Measurements from ENCODE around the gene SLC4A1AP.
A peak's percentile ranks its signal among the peaks of the same experiment; 100 is the strongest.
"Not testable (repeated sequence)": the region's sequence is repeated elsewhere in the genome, so short reads cannot be mapped to it uniquely, and the experiment has no call there.

Gene SLC4A1AP

GRCh38 chr2:27663285-27664153 lies at the start of gene SLC4A1AP, which contains the start of gene SUPT7L:
TSS of gene SLC4A1AP (plus strand) at chr2:27663889. CDS start at chr2:27663915, 26 bp downstream.
TSS of gene SUPT7L (minus strand) at chr2:27663614. CDS start at chr2:27662192, 1,422 bp downstream.
- Mint-ChIP-seq H3K27me3 (no peaks in the 10 kb centered on the region), H3K36me3 (ENCODE audit: low read depth) (peaks cover 46% of the 10 kb centered on the region), H3K4me1 (ENCODE audit: low read depth) (peaks cover 54% of the 10 kb centered on the region), H3K9me3 (no peaks in the 10 kb centered on the region), H3K27ac (peak within 1 kb of the TSS; percentile 99), H3K4me3 (peak within 1 kb of the TSS; percentile 99)

GRCh38 chr2:27613985-27614384 lies 49.7 kb upstream of the SLC4A1AP start:
- Mint-ChIP-seq H3K9me3 (no peaks in the 10 kb centered on the region), H3K4me3 (no peak overlapping the region), H3K27me3 (no peaks in the 10 kb centered on the region), H3K27ac (no peak overlapping the region), H3K36me3 (ENCODE audit: low read depth) (peaks cover 60% of the 10 kb centered on the region), H3K4me1 (ENCODE audit: low read depth) (no peaks in the 10 kb centered on the region)

GRCh38 chr2:27615316-27615715 lies 48.4 kb upstream of the SLC4A1AP start:
- H3K36me3 Mint-ChIP-seq (ENCODE audit: low read depth), result peaks cover 67% of the 10 kb centered on the region
- H3K4me3 Mint-ChIP-seq, result no peak overlapping the region
- no peak overlapping the region for H3K27ac Mint-ChIP-seq
- no peaks in the 10 kb centered on the region for H3K9me3 Mint-ChIP-seq
- no peaks in the 10 kb centered on the region for H3K27me3 Mint-ChIP-seq
- no peaks in the 10 kb centered on the region for H3K4me1 Mint-ChIP-seq (ENCODE audit: low read depth)

GRCh38 chr2:27621524-27621923 lies 42.2 kb upstream of the SLC4A1AP start:
- Mint-ChIP-seq H3K4me3 (no peak overlapping the region), H3K4me1 (ENCODE audit: low read depth) (no peaks in the 10 kb centered on the region), H3K36me3 (ENCODE audit: low read depth) (peaks cover 66% of the 10 kb centered on the region), H3K9me3 (no peaks in the 10 kb centered on the region), H3K27me3 (no peaks in the 10 kb centered on the region), H3K27ac (no peak overlapping the region)

- Mint-ChIP-seq H3K27ac (no peak overlapping the region), H3K4me3 (no peak overlapping the region), H3K36me3 (ENCODE audit: low read depth) (peaks cover 56% of the 10 kb centered on the region), H3K27me3 (no peaks in the 10 kb centered on the region), H3K4me1 (ENCODE audit: low read depth) (no peaks in the 10 kb centered on the region), H3K9me3 (no peaks in the 10 kb centered on the region)
Measured at GRCh38 chr2:27622921-27623384, 40.7 kb upstream of the SLC4A1AP start.

GRCh38 chr2:27624943-27625342 lies 38.7 kb upstream of the SLC4A1AP start:
- Mint-ChIP-seq H3K4me1 (ENCODE audit: low read depth) (no peaks in the 10 kb centered on the region), H3K4me3 (no peak overlapping the region), H3K9me3 (no peaks in the 10 kb centered on the region), H3K27me3 (no peaks in the 10 kb centered on the region), H3K36me3 (ENCODE audit: low read depth) (peaks cover 48% of the 10 kb centered on the region), H3K27ac (no peak overlapping the region)

- H3K36me3 Mint-ChIP-seq (ENCODE audit: low read depth), result peaks cover 45% of the 10 kb centered on the region
- not testable (repeated sequence) for H3K9me3 Mint-ChIP-seq; H3K27me3 Mint-ChIP-seq; H3K27ac Mint-ChIP-seq; H3K4me3 Mint-ChIP-seq; H3K4me1 Mint-ChIP-seq (ENCODE audit: low read depth)
Measured at GRCh38 chr2:27626323-27626722, 37.4 kb upstream of the SLC4A1AP start.

GRCh38 chr2:27626921-27627320 lies 36.8 kb upstream of the SLC4A1AP start:
- H3K27me3 Mint-ChIP-seq; H3K9me3 Mint-ChIP-seq; H3K4me1 Mint-ChIP-seq (ENCODE audit: low read depth); H3K4me3 Mint-ChIP-seq: not testable (repeated sequence)
- H3K36me3 Mint-ChIP-seq (ENCODE audit: low read depth), result peaks cover 45% of the 10 kb centered on the region
- H3K27ac Mint-ChIP-seq, result peak overlapping the region; percentile 16

GRCh38 chr2:27627963-27628766 lies 35.5 kb upstream of the SLC4A1AP start:
- peaks cover 9% of the 10 kb centered on the region for H3K4me1 Mint-ChIP-seq (ENCODE audit: low read depth)
- H3K27ac Mint-ChIP-seq, result no peak overlapping the region
- no peaks in the 10 kb centered on the region for H3K9me3 Mint-ChIP-seq
- H3K36me3 Mint-ChIP-seq (ENCODE audit: low read depth), result peaks cover 45% of the 10 kb centered on the region
- no peak overlapping the region for H3K4me3 Mint-ChIP-seq
- no peaks in the 10 kb centered on the region for H3K27me3 Mint-ChIP-seq

- no peak within 1 kb of the TSS for H3K4me3 Mint-ChIP-seq
- no peaks in the 10 kb centered on the region for H3K9me3 Mint-ChIP-seq
- H3K27ac Mint-ChIP-seq, result no peak within 1 kb of the TSS
- no peaks in the 10 kb centered on the region for H3K27me3 Mint-ChIP-seq
- peaks cover 9% of the 10 kb centered on the region for H3K4me1 Mint-ChIP-seq (ENCODE audit: low read depth)
- H3K36me3 Mint-ChIP-seq (ENCODE audit: low read depth), result peaks cover 47% of the 10 kb centered on the region
Measured at GRCh38 chr2:27628767-27629709, 34.7 kb upstream of the SLC4A1AP start, which contains the start of the genes CCDC121 and GPN1. TSS of gene CCDC121 (minus strand) at chr2:27629012. CDS start at chr2:27627799, 1,213 bp downstream. TSS of gene GPN1 (plus strand) at chr2:27629050. CDS start at chr2:27629059, 9 bp downstream.

GRCh38 chr2:27630257-27630656 lies 33.4 kb upstream of the SLC4A1AP start:
- H3K27ac Mint-ChIP-seq, result peak overlapping the region; percentile 42
- not testable (repeated sequence) for H3K9me3 Mint-ChIP-seq

GRCh38 chr2:27634291-27634690 lies 29.4 kb upstream of the SLC4A1AP start:
- Mint-ChIP-seq H3K9me3 (no peaks in the 10 kb centered on the region), H3K27ac (no peak overlapping the region), H3K4me3 (no peak overlapping the region), H3K4me1 (ENCODE audit: low read depth) (peaks cover 39% of the 10 kb centered on the region), H3K36me3 (ENCODE audit: low read depth) (peaks cover 75% of the 10 kb centered on the region), H3K27me3 (no peaks in the 10 kb centered on the region)

More at GRCh38 chr2:27630257-27630656, 33.4 kb upstream of the SLC4A1AP start:
- H3K4me3 Mint-ChIP-seq; H3K4me1 Mint-ChIP-seq (ENCODE audit: low read depth); H3K27me3 Mint-ChIP-seq: not testable (repeated sequence)
- H3K36me3 Mint-ChIP-seq (ENCODE audit: low read depth), result peaks cover 49% of the 10 kb centered on the region

- Mint-ChIP-seq H3K4me3 (no peak overlapping the region), H3K4me1 (ENCODE audit: low read depth) (peaks cover 45% of the 10 kb centered on the region), H3K9me3 (no peaks in the 10 kb centered on the region), H3K27me3 (no peaks in the 10 kb centered on the region), H3K27ac (no peak overlapping the region), H3K36me3 (ENCODE audit: low read depth) (peaks cover 79% of the 10 kb centered on the region)
Measured at GRCh38 chr2:27636766-27637165, 26.9 kb upstream of the SLC4A1AP start.

- peaks cover 76% of the 10 kb centered on the region for H3K36me3 Mint-ChIP-seq (ENCODE audit: low read depth)
Measured at GRCh38 chr2:27638037-27638637, 25.6 kb upstream of the SLC4A1AP start.

More at GRCh38 chr2:27638037-27638637, 25.6 kb upstream of the SLC4A1AP start:
- peak overlapping the region; percentile 75 for H3K4me3 Mint-ChIP-seq
- peaks cover 38% of the 10 kb centered on the region for H3K4me1 Mint-ChIP-seq (ENCODE audit: low read depth)
- no peaks in the 10 kb centered on the region for H3K9me3 Mint-ChIP-seq
- H3K27me3 Mint-ChIP-seq, result no peaks in the 10 kb centered on the region
- peak overlapping the region; percentile 98 for H3K27ac Mint-ChIP-seq

Measured in stimulated activated naive CD8-positive, alpha-beta T cell treated with anti-CD3 and anti-CD28 coated beads, Interleukin-15, Interleukin-2, amounts not matched to agents 100 ng/mL and 50 ng/mL, for 24 hours (primary cell).